Body of pancreas (tissue), 4 donors: Measurements from ENCODE around the gene GNG11. TPM values are rescaled to one million over a fixed set of nuclear protein-coding genes. Genes with fewer than 3 reads are reported as not detected.
A peak's percentile ranks its signal among the peaks of the same experiment; 100 is the strongest.

Source experiments
- ATAC-seq: fragments of 150-250 bp; one replicate; pipeline ENCODE4 v1.9.1; 2016
- DNase-seq, 4 donors: peaks; one replicate each; pipeline ENCODE4 v3.0.0-alpha.2; 2019
- H3K27ac ChIP-seq, 4 donors: fragments of 200-600 bp; sonication (generic); 1 replicate in 3 of 4; 2 replicates in 1 of 4; pipeline versions ENCODE4 v1.5.1 to v1.6.1; 2016 to 2019; ENCODE audit warnings: mild to moderate bottlenecking in 1 of 4, mixed read lengths in 1 of 4, moderate library complexity in 1 of 4
- H3K27me3 ChIP-seq, 2 donors: fragments of 200-600 bp; sonication (generic); one replicate each; pipeline ENCODE4 v1.6.0; 2016; ENCODE audit warnings: mild to moderate bottlenecking in 1 of 2
- H3K36me3 ChIP-seq, 2 donors: fragments of 200-600 bp; sonication (generic); replicated peaks in 1 of 2; 2 replicates each; pipeline ENCODE4 v1.5.1; 2016; ENCODE audit warnings: low read depth in 2 of 2; ENCODE audit not compliant: insufficient read depth in 1 of 2
- H3K4me1 ChIP-seq: fragments of 200-600 bp; sonication (generic); one replicate; pipeline ENCODE4 v1.6.0; 2016
- H3K4me3 ChIP-seq, 2 donors: fragments of 200-600 bp; sonication (generic); 1 replicate in 1 of 2; 2 replicates in 1 of 2; pipeline ENCODE4 v1.5.1; 2016 to 2019
- H3K9me3 ChIP-seq, 3 donors: fragments of 200-600 bp; sonication (generic); 1 replicate in 2 of 3; 2 replicates in 1 of 3; pipeline ENCODE4 v1.5.1; 2016
- CTCF ChIP-seq, 7 experiments: fragments of 450-650 bp in 4 of 7; fragments of 200-600 bp in 3 of 7; sonication (generic) in 3 of 7; IDR thresholded peaks; one replicate each; pipeline ENCODE4 v1.5.1; 2016 to 2019; ENCODE audit warnings: antibody characterized with exemption in 7 of 7
- POLR2A ChIP-seq, 3 donors: fragments of 450-650 bp; IDR thresholded peaks; one replicate each; pipeline ENCODE4 v1.6.1; 2016; ENCODE audit warnings: antibody characterized with exemption in 3 of 3, mild to moderate bottlenecking in 2 of 3
- WGBS, 2 donors: methylation state at CpG; one replicate each; pipeline ENCODE4 v1.1.5; 2017; 5-methylcytosine and 5-hydroxymethylcytosine counted together
- intact Hi-C: fragments of 100-400 bp; cut with DNase I; formaldehyde crosslinking; loops from one replicate; pipeline ENCODE4 v1.15.1; 2023
- total RNA-seq, 2 donors: library from RNA; depleted of rRNA; stranded (reverse); fragments of >200 nt; gene quantifications; one replicate each; pipeline ENCODE4 v1.1.0, GENCODE V29; 2016

The GNG11 gene
- total RNA-seq, 2 donors from 2014 or later, result 6.6 to 11.4 TPM

DNA sequence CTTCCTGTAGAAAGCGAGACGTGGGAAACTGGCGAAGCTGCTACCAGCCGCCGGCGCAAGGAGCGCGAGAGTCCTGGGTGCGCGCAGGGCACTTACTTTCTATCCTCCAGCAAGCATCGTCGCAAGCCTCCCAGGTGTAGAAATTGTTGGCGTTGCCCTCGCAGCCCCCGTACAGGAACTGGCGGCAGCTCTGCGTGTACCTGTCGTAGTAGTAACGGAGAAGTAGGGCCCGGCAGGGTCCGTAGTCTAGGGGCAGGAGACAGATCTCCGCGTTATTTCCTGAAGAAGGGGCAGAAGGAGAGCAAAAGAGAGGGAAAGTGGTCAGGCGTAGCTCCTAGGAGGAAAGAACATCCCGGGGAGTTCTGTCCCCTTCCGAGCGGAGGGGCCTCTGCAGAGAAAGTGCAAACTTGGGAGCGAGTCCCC lies 31.5 kb upstream of the GNG11 start:
- DNase-seq (peak; percentile 36 to 50 (median 39)), ATAC-seq (peak; percentile 65)
- peak overlapping the region in 3 of 4 donors; percentile 72 to 85 (median 79) for H3K27ac ChIP-seq
- no peak for TF ChIP-seq POLR2A (IDR thresholded peaks at IDR 0.05)
- peak in 2 of 7 experiments; percentile 9 to 10 for TF ChIP-seq CTCF (IDR thresholded peaks at IDR 0.05)
- intact Hi-C loops, result no loop called here
- H3K4me1 ChIP-seq, result peaks cover 26% of the 10 kb centered on the region
- no peaks in the 10 kb centered on the region for H3K36me3 ChIP-seq
- H3K9me3 ChIP-seq, result no peaks in the 10 kb centered on the region
- peak overlapping the region; percentile 22 to 34 for H3K4me3 ChIP-seq
- whole genome bisulfite sequencing, 2 donors, result 0% methylated on average over 22 to 28 of the region's 28 CpGs
- H3K27me3 ChIP-seq, result no peaks in the 10 kb centered on the region

- intact Hi-C loops, result no loop called here
- WGBS, 2 donors, result 0 to 1% methylated on average over 12 to 46 of the region's 49 CpGs
- H3K4me3 ChIP-seq, result peak within 1 kb of the TSS; percentile 22 to 34
- TF ChIP-seq POLR2A (IDR thresholded peaks at IDR 0.05), result peak; percentile 31 to 75 (median 74)
- peak in 1 of 7 experiments; percentile 14 for TF ChIP-seq CTCF (IDR thresholded peaks at IDR 0.05)
- H3K27me3 ChIP-seq, result no peaks in the 10 kb centered on the region
- H3K27ac ChIP-seq, result peak within 1 kb of the TSS in 3 of 4 donors; percentile 72 to 85 (median 79)
- H3K9me3 ChIP-seq, result no peaks in the 10 kb centered on the region
- H3K36me3 ChIP-seq, result no peaks in the 10 kb centered on the region
- ATAC-seq (peak; percentile 84), DNase-seq (peak; percentile 51 to 72 (median 60))
- H3K4me1 ChIP-seq, result peaks cover 31% of the 10 kb centered on the region
Observed at GRCh38 chr7:93890464-93891068, 31.0 kb upstream of the GNG11 start, which contains the start of gene TFPI2. TFPI2 (minus strand) TSS chr7:93890753; CDS start chr7:93890678, 75 bp downstream.

DNA sequence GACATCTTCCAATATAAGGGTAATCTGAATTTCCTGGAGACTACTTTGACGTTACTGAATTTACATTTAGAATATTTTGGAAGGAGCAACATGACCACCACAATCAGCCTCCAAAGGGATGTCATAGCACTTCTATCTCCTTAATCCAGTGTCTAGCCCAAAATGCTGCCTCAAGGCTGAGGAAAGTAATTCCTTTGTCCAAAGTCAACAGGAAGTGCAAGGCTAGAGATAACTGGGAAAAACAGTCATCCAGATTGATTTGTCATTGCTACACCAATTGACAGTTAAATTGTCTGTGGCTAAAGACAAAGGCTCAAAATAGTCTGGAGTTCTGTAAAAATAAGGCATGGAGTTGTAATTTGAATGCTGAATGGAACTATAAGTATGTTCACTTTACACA lies 27.1 kb upstream of the GNG11 start:
- Histone ChIP-seq H3K27ac (no peak overlapping the region), H3K4me1 (peaks cover 59% of the 10 kb centered on the region), H3K9me3 (no peaks in the 10 kb centered on the region), H3K36me3 (no peaks in the 10 kb centered on the region), H3K27me3 (no peaks in the 10 kb centered on the region), H3K4me3 (no peak overlapping the region)
- TF ChIP-seq POLR2A (IDR thresholded peaks at IDR 0.05) (no peak), CTCF (IDR thresholded peaks at IDR 0.05) (no peak)
- DNase-seq, result no peak
- no peak for ATAC-seq
- WGBS, 2 donors, result 85 to 87% methylated on average over 1 of the region's 1 CpG
- intact Hi-C loops, result no loop called here

- intact Hi-C loops, result no loop called here
- DNase-seq (no peak), ATAC-seq (no peak)
- Histone ChIP-seq H3K9me3 (no peaks in the 10 kb centered on the region), H3K36me3 (no peaks in the 10 kb centered on the region), H3K27me3 (no peaks in the 10 kb centered on the region), H3K4me3 (no peak overlapping the region), H3K4me1 (peaks cover 55% of the 10 kb centered on the region), H3K27ac (peak overlapping the region in 1 of 4 donors; percentile 22)
- TF ChIP-seq POLR2A (IDR thresholded peaks at IDR 0.05) (no peak), CTCF (IDR thresholded peaks at IDR 0.05) (no peak)
- 41 to 44% methylated on average over 3 of the region's 3 CpGs for WGBS, 2 donors
Observed at GRCh38 chr7:93894966-93895640, 26.4 kb upstream of the GNG11 start.
